Fibroblast of skin of back (primary cell): ENCODE measurements around the gene WTAP.
"Not testable (repeated sequence)": the region's sequence is repeated elsewhere in the genome, so short reads cannot be mapped to it uniquely, and the experiment has no call there.

Source experiments
- DNase-seq: peaks from one replicate; pipeline ENCODE4 v3.0.0-alpha.2; 2013

WTAP gene

DNA sequence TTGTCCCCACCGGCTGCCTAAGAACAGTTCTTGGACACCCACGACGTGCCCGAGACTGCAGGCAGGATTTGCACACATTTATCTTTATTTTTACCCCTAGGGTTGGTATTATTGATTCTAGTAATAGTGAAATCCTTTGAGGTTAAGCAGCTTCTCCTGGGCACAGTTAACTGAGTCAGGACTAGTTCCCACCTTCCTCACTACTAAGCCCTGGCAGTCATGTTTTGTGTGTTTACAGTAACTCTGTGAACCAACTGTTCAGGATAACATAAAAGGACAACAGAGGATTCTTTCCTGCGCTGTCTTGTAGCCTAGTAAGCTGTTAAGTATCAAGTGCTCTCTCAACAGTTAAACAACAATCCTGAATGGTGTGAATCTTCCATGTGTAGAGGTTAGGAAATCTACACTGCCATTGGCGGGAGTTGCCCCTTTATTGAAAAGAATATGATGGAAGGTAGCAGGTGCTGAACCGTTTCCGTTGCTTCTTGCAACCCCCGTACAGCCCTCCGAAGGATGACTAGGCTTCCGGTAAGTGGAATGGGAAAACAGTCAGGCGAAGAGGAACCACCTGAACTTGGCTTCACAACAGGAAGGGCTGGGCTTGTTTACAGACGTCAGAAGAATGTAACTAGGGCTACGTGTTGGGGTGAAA lies 33.3 kb upstream of the WTAP start:
- DNase-seq = no peak

DNA sequence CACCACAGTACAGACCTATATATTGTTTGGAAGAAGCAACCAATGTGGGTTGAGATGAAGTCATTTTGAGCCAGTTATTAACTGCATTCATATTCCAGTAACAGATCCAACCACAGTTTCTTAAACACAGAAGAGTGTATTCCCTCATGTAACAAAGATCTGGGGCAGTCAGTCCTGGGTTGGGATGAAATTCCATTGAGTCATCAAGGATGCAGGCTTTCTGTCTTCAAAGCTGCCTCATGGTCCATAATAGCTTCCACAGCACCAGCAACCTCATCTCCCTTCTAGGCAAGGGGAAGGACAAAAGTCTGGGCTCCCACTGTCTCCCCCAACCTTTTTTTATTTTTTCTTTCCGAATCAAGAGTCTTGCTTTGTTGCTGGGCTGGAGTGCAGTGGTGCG lies 31.3 kb upstream of the WTAP start:
- DNase-seq = peak; percentile 70

DNA sequence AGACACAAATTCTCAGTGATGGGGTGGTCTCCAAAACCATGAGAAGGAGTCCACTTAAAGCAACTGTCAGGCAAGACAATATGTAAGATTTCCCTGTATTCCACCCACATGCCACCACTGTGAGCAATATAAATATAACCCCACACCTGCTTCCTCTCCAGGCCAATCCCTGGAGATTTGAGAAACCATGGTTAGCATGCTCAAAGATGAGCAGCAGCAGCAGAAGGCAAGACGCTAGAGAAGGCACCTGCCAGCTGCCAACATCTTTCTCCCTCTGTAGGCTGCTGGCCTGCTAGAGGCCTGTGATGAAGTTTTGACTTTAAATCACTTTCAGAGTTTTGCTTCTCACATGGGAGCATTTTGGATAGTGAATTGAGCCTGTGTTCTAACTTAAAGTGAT lies 26.3 kb upstream of the WTAP start:
- peak; percentile 20 for DNase-seq

DNA sequence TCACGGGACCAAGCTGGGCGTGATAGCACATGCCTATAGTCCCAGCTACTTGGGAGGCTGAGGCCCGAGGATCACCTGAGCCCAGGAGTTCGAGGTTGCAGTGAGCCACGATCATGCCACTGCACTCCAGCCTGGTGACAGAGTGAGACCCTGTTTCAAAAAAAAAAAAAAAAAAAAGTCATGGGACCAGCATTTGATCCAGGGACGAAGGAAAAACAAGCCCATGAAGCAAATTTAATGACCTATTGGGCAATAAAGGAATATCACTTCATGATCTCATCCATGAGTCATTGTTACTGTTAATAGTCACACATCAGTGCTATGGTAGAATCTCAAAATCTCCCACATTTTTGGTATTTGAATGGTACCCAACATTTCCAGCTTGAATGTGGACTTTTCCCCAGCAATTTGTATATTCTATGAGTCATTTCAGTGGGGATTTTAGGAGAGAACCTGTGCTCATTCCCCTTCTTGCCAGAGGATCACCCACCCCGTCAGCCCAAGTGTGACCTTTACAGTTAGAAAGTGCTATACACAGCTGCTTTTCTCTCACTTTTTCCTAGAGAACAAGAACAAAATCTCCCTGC lies 25.8 kb upstream of the WTAP start:
- peak; percentile 91 for DNase-seq

DNA sequence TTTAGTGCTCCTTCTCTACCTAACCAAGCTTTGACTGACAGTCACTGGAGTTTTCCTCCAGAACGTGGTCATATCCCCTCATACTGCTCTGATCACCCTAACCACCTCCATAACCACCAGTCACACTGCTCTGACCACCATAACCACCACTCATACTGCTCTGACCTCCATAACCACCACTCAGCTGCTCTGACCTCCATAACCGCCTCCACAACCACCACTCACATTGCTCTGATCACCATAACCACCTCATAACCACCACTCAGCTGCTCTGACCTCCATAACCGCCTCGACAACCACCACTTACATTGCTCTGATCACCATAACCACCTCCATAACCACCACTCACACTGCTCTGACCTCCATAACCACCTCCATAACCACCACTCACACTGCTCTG lies 16.7 kb upstream of the WTAP start:
- DNase-seq = not testable (repeated sequence)

- DNase-seq = not testable (repeated sequence)
Measured at GRCh38 chr6:159712389-159712788, 14.9 kb upstream of the WTAP start.

- no peak for DNase-seq
Measured at GRCh38 chr6:159713984-159714383, 13.3 kb upstream of the WTAP start.

DNA sequence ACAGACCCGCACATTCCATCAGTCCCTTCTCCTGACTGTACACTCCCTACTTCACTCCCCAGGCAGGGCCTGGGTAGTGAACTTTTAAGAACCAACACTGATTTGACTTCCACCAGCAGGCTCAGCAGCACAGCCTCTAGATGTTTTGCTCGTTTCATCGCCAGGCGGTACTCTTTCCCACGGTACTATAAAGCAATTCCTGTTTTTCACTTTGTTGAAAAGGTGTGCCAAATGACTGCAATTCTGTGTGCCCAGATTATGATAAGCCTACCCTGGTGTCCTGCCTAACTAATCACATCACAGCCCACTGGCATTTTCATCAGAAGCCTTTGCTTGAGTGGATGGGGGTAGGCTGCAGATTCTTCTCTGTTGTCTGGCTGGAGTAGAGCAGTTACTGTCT lies 12.9 kb upstream of the WTAP start:
- no peak for DNase-seq

GRCh38 chr6:159715166-159715565 lies 12.1 kb upstream of the WTAP start:
- no peak for DNase-seq

GRCh38 chr6:159715605-159716004 lies 11.7 kb upstream of the WTAP start:
- no peak for DNase-seq

DNA sequence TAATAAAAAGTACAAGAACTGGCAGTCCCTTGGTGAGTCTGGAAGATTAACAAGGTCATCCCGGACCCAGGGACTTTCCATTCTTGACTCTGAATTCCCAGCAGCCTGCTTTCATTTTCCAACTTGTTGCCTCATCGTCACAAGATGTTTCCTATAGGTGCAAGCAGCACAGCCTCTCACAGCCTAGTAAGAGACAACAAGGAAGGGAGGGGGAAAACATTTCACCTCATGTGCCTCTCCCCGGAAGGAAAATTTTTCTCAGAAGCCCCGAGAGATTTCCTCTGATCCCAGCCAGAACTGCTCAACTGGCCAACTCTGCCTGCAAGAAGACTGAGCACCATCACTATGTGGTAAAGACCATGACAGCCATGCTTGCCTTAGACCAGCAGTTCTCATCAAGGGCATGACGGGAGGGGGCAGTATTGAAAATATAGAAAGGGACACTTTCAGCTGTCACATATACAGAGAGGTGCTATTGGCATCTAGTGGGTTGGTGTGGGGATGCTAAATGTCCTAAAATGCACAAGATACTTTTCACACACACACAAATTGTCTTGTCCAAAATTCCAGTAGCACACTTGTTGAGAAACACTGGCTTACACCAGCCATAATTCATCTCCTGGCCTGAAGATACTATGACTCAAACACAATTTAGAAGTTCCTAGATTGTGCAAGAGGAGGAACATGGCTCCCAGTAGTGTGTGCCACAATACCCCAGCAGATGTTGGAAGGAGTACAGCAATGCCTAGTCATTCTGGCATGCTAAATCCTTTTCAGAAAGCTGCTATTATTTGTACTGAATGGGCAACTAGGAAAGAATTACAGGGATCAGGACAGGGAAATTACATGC lies 10.8 kb upstream of the WTAP start:
- DNase-seq = peak; percentile 74

DNA sequence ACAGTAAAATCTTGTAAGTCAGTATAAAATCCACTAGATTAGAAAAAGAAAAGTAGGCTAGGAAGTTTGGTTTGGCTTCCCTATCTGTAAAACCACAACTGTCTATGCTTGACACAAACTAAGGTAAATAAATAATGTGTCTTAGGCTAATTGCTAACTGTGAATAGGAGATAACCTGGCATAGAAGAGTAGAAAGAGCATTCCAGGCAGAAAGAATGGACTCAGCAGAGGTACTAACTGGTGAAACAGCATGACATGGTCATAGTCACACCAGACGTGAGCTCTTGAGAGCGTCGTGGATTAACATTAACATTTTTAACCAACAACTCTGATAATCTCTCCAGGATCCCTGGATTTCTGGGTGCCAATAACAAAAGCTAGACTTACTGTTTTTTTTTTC lies 8.7 kb upstream of the WTAP start:
- no peak for DNase-seq

- DNase-seq = no peak
Measured at GRCh38 chr6:159719287-159719686, 8.0 kb upstream of the WTAP start.

DNA sequence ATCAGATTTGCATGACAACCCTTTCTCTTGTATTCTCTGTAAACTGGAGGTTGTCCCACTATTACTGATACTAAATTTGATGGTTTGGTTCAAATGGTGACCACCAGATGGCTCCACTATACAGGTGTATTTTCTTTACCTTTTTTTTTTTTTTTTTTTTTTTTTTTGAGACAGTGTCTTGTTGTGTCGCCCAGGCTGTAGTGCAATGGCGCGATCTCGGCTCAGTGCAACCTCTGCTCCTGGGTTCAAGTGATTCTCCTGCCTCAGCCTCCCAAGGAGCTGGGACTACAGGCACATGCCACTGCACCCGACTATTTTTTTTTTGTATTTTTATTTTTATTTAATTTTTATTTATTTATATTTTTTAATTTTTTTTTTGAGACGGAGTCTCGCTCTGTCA lies 6.6 kb upstream of the WTAP start:
- DNase-seq = no peak

GRCh38 chr6:159721981-159722380 lies 5.3 kb upstream of the WTAP start:
- not testable (repeated sequence) for DNase-seq

- no peak for DNase-seq
Measured at GRCh38 chr6:159722655-159723054, 4.7 kb upstream of the WTAP start.

DNA sequence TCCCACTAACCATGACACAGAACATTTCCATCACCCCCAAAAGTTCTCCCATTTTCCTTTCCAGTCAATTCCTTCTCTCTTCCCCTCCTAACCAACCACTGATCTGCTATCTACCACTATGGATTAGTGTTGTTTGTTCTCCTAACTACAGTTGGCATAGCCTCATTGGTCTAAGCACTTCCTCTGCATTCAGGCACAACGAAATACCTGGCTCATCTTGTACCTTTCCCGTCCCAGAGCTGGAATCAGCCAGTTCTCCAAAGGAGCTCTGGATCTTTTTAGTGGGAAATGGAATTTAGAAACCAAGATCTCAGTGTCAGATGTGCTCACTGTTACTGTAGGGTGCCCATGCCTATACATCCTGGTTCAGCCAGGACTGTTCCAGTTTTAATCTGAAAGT lies 4.0 kb upstream of the WTAP start:
- no peak for DNase-seq

GRCh38 chr6:159724778-159725177 lies 2.5 kb upstream of the WTAP start:
- no peak for DNase-seq

GRCh38 chr6:159725208-159725607 lies 2.1 kb upstream of the WTAP start:
- DNase-seq = not testable (repeated sequence)

DNA sequence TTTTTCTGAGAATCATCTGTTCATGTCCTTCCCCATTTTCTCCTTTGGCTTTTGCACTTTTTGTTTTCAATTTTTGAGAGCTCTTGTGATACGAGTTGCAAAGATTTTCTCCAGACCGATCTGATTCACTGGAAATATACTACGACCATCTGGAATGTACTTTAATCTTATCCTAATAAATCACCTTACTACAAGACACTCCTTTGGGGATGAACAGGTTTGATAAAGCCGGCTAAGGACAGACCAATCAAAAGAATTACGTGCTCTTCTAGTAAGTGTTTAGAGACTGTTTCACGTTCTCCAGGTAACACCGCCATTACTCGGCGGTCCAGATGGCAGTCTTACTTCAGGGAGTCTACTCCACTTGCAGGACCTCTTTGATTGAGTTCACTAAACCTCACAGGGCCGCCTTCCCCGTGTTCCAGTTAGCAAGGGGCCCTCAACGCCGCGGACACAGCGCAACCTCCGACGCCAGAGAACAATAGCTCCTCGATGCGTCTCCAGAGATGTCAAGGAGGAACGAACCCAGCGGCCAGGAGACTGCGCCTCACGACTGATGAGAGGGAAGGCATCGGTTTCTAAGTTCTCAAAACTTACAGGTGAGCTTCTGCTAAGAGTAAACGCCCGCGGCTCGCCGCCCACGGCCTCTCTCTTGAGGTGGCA lies 920 bp upstream of the WTAP start:
- DNase-seq = no peak

DNA sequence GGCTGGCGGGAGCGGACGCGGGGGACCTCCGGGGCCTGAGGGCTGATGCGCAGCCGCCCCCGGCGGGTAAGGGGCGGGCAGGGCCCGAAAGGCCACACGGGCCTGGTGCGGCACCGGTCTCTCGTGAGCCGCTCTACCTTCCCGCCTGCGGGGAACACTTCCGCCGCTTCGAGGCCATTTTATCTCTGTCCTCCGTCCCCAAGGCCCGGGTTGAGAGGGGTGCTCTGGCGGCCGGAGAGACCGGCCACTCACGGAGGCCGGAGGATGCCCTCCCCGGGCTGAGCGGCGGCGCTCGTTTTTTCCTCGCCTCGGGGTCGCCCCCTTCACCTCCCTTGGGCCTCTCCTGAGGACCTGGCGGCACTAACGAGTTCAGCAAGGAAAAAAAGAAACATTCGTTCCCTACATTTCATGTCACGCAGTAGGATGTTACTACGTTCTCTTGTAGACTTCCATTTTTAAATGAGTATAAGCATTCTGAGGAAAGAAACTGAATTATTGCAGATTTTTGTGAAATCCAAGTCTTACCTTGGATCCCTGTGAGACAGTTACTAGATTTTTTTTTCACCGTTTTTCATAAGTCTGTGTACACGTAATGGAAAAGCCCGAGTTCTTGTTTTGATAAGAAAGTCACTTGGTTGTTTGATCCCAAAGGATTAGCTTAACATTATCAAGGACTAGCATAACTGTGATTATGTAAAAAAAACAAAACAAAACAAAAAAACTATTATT lies 575 bp downstream of the WTAP start:
- DNase-seq = no peak

DNA sequence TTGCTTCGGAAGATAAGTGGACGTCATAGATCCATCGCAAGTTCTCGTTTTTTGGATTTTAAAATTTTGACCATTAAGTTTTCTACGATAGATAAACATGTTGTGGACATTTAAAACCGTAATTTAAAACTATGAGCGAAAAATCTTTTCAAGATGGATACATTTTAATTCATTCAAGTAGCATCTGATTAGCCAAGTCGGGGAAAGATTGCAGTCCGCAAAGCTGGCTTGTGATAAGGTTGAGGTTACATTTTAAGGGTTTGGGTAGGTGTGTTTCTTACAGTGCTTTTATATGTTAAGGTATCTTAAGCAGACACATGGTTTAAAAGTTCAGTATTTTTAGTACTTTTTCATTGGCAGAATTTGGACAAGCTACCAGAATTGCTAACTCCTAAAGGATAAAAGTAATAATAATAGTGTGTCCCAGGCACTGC lies 1.2 kb downstream of the WTAP start:
- DNase-seq = no peak
